Loucy (cell line): Measurements from ENCODE around the gene ANXA8.

Experiments used
- H2AFZ ChIP-seq: fragments of 200-600 bp; sonication (generic); 2 replicates; pipeline ENCODE4 v1.6.0; 2016; ENCODE audit warnings: antibody characterized with exemption, mild to moderate bottlenecking, low read length, moderate library complexity
- H3F3A ChIP-seq: fragments of 200-600 bp; 2 replicates; pipeline ENCODE4 v1.6.0; 2016; ENCODE audit warnings: antibody characterized with exemption, low read depth, mild to moderate bottlenecking
- H3K27me3 ChIP-seq: fragments of 200-600 bp; sonication (generic); 2 replicates; pipeline ENCODE4 v1.6.1; 2014; ENCODE audit warnings: low read length, mild to moderate bottlenecking; ENCODE audit not compliant: insufficient read depth, poor library complexity, severe bottlenecking
- H3K36me3 ChIP-seq: fragments of 200-600 bp; sonication (generic); 2 replicates; pipeline ENCODE4 v1.6.1; 2016; ENCODE audit warnings: low read length; ENCODE audit not compliant: insufficient read depth
- H3K4me1 ChIP-seq: fragments of 200-600 bp; sonication (generic); 2 replicates; pipeline ENCODE4 v1.5.1; 2014; ENCODE audit warnings: low read length, mild to moderate bottlenecking; ENCODE audit not compliant: insufficient read depth, poor library complexity, severe bottlenecking
- H3K4me2 ChIP-seq: fragments of 200-600 bp; sonication (generic); 2 replicates; pipeline ENCODE4 v1.6.0; 2014; ENCODE audit warnings: antibody characterized with exemption, low read length, low read depth, mild to moderate bottlenecking; ENCODE audit not compliant: poor library complexity, severe bottlenecking
- H3K4me3 ChIP-seq: fragments of 200-600 bp; sonication (generic); 2 replicates; pipeline ENCODE4 v1.5.1; 2014; ENCODE audit warnings: low read length, mild to moderate bottlenecking, mixed read lengths; ENCODE audit not compliant: poor library complexity, severe bottlenecking
- H3K79me2 ChIP-seq: fragments of 200-600 bp; sonication (generic); 2 replicates; pipeline ENCODE4 v1.6.1; 2014; ENCODE audit warnings: low read length; ENCODE audit not compliant: insufficient read depth
- H3K9ac ChIP-seq: fragments of 200-600 bp; sonication (generic); 2 replicates; pipeline ENCODE4 v1.6.0; 2014; ENCODE audit warnings: mild to moderate bottlenecking, low read depth, low read length, moderate library complexity; ENCODE audit not compliant: poor library complexity, severe bottlenecking
- H3K9me2 ChIP-seq: fragments of 200-600 bp; sonication (generic); replicated peaks from 2 replicates; pipeline ENCODE4 v1.6.1; 2016; ENCODE audit warnings: low read depth, low read length, mixed read lengths
- H3K9me3 ChIP-seq: fragments of 200-600 bp; sonication (generic); 2 replicates; pipeline ENCODE4 v1.6.1; 2014; ENCODE audit warnings: mild to moderate bottlenecking, antibody characterized with exemption, low read length, low read depth; ENCODE audit not compliant: insufficient read depth
- H4K20me1 ChIP-seq: fragments of 200-600 bp; sonication (generic); 2 replicates; pipeline ENCODE4 v1.6.0; 2014; ENCODE audit warnings: antibody characterized with exemption, low read length, mild to moderate bottlenecking; ENCODE audit not compliant: insufficient read depth, poor library complexity, severe bottlenecking
- EZH2phosphoT487 ChIP-seq: fragments of 200-600 bp; IDR thresholded peaks from 2 replicates; pipeline ENCODE4 v1.6.1; 2018; ENCODE audit warnings: antibody characterized with exemption, mild to moderate bottlenecking, moderate library complexity, borderline replicate concordance
- TF ChIP-seq, protein P1 (sequence below): fragments of 200-600 bp; sonication (generic); conservative IDR thresholded peaks from 2 replicates; pipeline ENCODE4 v1.5.1; 2014; ENCODE audit warnings: mild to moderate bottlenecking, antibody characterized with exemption, low read length

ANXA8 gene

DNA sequence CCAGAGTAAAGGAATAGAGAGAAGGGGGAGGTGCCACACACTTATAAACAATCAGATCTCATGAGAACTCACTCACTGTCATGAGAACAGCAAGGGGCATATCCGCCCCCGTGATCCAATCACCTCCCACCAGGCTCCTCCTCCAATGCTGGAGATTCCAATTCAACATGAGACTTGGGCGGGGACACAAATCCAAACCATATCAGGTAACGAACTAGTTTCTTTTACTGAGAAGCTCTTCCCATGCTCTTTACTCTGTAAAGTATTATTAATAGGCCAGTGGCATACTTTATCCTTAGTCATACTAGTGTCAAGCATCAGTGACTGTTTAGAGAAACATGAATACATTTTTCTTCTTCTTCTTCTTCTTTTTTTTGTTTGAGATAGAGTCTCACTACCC lies 60.4 kb downstream of the ANXA8 start:
- TF ChIP-seq, protein P1, sequence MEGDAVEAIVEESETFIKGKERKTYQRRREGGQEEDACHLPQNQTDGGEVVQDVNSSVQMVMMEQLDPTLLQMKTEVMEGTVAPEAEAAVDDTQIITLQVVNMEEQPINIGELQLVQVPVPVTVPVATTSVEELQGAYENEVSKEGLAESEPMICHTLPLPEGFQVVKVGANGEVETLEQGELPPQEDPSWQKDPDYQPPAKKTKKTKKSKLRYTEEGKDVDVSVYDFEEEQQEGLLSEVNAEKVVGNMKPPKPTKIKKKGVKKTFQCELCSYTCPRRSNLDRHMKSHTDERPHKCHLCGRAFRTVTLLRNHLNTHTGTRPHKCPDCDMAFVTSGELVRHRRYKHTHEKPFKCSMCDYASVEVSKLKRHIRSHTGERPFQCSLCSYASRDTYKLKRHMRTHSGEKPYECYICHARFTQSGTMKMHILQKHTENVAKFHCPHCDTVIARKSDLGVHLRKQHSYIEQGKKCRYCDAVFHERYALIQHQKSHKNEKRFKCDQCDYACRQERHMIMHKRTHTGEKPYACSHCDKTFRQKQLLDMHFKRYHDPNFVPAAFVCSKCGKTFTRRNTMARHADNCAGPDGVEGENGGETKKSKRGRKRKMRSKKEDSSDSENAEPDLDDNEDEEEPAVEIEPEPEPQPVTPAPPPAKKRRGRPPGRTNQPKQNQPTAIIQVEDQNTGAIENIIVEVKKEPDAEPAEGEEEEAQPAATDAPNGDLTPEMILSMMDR = no peak
- no peak for TF ChIP-seq EZH2phosphoT487
- H3K4me3 ChIP-seq = no peak overlapping the region
- H3K4me1 ChIP-seq = no peaks in the 10 kb centered on the region
- no peaks in the 10 kb centered on the region for H3K9me2 ChIP-seq
- H4K20me1 ChIP-seq = no peaks in the 10 kb centered on the region
- no peaks in the 10 kb centered on the region for H3F3A ChIP-seq
- H3K9me3 ChIP-seq = no peaks in the 10 kb centered on the region
- no peak overlapping the region for H3K4me2 ChIP-seq
- no peaks in the 10 kb centered on the region for H3K79me2 ChIP-seq
- no peak overlapping the region for H2AFZ ChIP-seq
- no peaks in the 10 kb centered on the region for H3K36me3 ChIP-seq
- H3K9ac ChIP-seq = no peak overlapping the region
- H3K27me3 ChIP-seq = no peaks in the 10 kb centered on the region

- Histone ChIP-seq H3K4me3 (no peak overlapping the region), H3F3A (no peaks in the 10 kb centered on the region), H3K9me3 (no peaks in the 10 kb centered on the region), H3K36me3 (no peaks in the 10 kb centered on the region), H3K79me2 (no peaks in the 10 kb centered on the region), H4K20me1 (no peaks in the 10 kb centered on the region), H3K4me1 (no peaks in the 10 kb centered on the region), H3K9me2 (no peaks in the 10 kb centered on the region), H3K4me2 (no peak overlapping the region), H3K27me3 (no peaks in the 10 kb centered on the region), H2AFZ (no peak overlapping the region), H3K9ac (no peak overlapping the region)
- TF ChIP-seq, protein P1 = no peak
- no peak for TF ChIP-seq EZH2phosphoT487
These were observed 62.6 kb downstream of the ANXA8 start for GRCh38 chr10:47421057-47421952.

GRCh38 chr10:47420305-47421056 lies 63.4 kb downstream of the ANXA8 start:
- Histone ChIP-seq H3K27me3 (no peaks in the 10 kb centered on the region), H3K9me3 (no peaks in the 10 kb centered on the region), H3K4me1 (no peaks in the 10 kb centered on the region), H3K9ac (no peak overlapping the region), H3K4me3 (no peak overlapping the region), H4K20me1 (no peaks in the 10 kb centered on the region), H2AFZ (no peak overlapping the region), H3K4me2 (no peak overlapping the region), H3K79me2 (no peaks in the 10 kb centered on the region), H3K9me2 (no peaks in the 10 kb centered on the region), H3F3A (no peaks in the 10 kb centered on the region), H3K36me3 (no peaks in the 10 kb centered on the region)
- TF ChIP-seq, protein P1 = no peak
- no peak for TF ChIP-seq EZH2phosphoT487
